Esophagus muscularis mucosa (tissue), 4 donors: Measurements from ENCODE around the gene IGSF23.

Source experiments
- EP300 ChIP-seq: sonication (generic); formaldehyde crosslinking; IDR thresholded peaks from one replicate; pipeline ENCODE4 v1.6.1; 2017; ENCODE audit warnings: antibody characterized with exemption
- POLR2A ChIP-seq: fragments of 450-650 bp; IDR thresholded peaks from one replicate; pipeline ENCODE4 v1.6.1; 2017; ENCODE audit warnings: antibody characterized with exemption, moderate library complexity, mild to moderate bottlenecking, low read depth
- POLR2AphosphoS5 ChIP-seq, 2 donors: sonication (generic); formaldehyde crosslinking; IDR thresholded peaks; one replicate each; pipeline ENCODE4 v1.6.1; 2017; ENCODE audit warnings: antibody characterized with exemption in 2 of 2
- TF ChIP-seq, protein P1 (sequence below), 3 experiments: fragments of 200-600 bp in 2 of 3; fragments of 450-650 bp in 1 of 3; sonication (generic) in 2 of 3; IDR thresholded peaks; one replicate each; pipeline ENCODE4 v1.5.1; 2017 to 2019; ENCODE audit warnings: antibody characterized with exemption in 3 of 3, mild to moderate bottlenecking in 2 of 3, moderate library complexity in 1 of 3

DNA sequence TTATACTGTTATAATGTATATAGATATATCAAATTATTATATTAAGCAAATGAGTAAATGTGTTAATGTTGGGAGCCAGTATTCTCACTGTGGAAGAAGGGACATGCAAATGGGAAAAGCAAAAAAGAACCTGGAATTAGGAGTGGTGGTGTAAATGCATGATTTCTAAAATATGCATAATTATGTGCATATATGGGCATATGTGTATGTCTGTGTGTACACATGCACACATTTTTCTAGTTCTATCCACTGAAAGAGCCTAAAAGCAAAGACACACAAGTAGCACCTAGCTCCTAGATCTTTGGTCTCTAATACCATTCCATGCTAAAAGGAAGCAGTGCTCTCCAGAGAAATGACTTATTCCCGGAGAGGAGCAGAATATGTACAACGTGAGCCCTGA is 45.6 kb upstream of the IGSF23 start:
- TF ChIP-seq EP300 (no peak), POLR2A (no peak), POLR2AphosphoS5 (IDR thresholded peaks at IDR 0.05) (no peak)
- TF ChIP-seq, protein P1, sequence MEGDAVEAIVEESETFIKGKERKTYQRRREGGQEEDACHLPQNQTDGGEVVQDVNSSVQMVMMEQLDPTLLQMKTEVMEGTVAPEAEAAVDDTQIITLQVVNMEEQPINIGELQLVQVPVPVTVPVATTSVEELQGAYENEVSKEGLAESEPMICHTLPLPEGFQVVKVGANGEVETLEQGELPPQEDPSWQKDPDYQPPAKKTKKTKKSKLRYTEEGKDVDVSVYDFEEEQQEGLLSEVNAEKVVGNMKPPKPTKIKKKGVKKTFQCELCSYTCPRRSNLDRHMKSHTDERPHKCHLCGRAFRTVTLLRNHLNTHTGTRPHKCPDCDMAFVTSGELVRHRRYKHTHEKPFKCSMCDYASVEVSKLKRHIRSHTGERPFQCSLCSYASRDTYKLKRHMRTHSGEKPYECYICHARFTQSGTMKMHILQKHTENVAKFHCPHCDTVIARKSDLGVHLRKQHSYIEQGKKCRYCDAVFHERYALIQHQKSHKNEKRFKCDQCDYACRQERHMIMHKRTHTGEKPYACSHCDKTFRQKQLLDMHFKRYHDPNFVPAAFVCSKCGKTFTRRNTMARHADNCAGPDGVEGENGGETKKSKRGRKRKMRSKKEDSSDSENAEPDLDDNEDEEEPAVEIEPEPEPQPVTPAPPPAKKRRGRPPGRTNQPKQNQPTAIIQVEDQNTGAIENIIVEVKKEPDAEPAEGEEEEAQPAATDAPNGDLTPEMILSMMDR (IDR thresholded peaks at IDR 0.05): no peak
